Smooth muscle cell (in vitro differentiated cells): ENCODE results near the gene FBP1. TPM values are rescaled to one million over a fixed set of nuclear protein-coding genes. Genes with fewer than 3 reads are reported as not detected.

Source experiments
- DNase-seq: peaks from one replicate; lab custom pipeline; 2025; ENCODE audit not compliant: unreplicated experiment; lab: John Stamatoyannopoulos, UW
- H2AFZ ChIP-seq: fragments of 200-600 bp; sonication (generic); 2 replicates; pipeline ENCODE4 v1.6.0; 2016; ENCODE audit warnings: antibody characterized with exemption, low read depth, mild to moderate bottlenecking
- H3F3A ChIP-seq: fragments of 200-600 bp; sonication (generic); 2 replicates; pipeline ENCODE4 v1.6.0; 2017; ENCODE audit warnings: antibody characterized with exemption, low read depth
- H3K27ac ChIP-seq: fragments of 200-600 bp; sonication (generic); 2 replicates; pipeline ENCODE4 v1.5.1; 2016; ENCODE audit warnings: low read depth, mild to moderate bottlenecking
- H3K27me3 ChIP-seq: fragments of 200-600 bp; sonication (generic); 2 replicates; pipeline ENCODE4 v1.6.1; 2016; ENCODE audit warnings: low read depth, mild to moderate bottlenecking
- H3K36me3 ChIP-seq: fragments of 200-600 bp; sonication (generic); 2 replicates; pipeline ENCODE4 v1.5.1; 2016; ENCODE audit warnings: low read depth
- H3K4me1 ChIP-seq: fragments of 200-600 bp; sonication (generic); 2 replicates; pipeline ENCODE4 v1.5.1; 2016; ENCODE audit warnings: low read depth
- H3K4me2 ChIP-seq: fragments of 200-600 bp; sonication (generic); 2 replicates; pipeline ENCODE4 v1.6.0; 2016; ENCODE audit warnings: mild to moderate bottlenecking
- H3K4me3 ChIP-seq: fragments of 200-600 bp; sonication (generic); 2 replicates; pipeline ENCODE4 v1.5.1; 2016; ENCODE audit warnings: mild to moderate bottlenecking
- H3K79me2 ChIP-seq: fragments of 200-600 bp; sonication (generic); 2 replicates; pipeline ENCODE4 v1.6.0; 2016; ENCODE audit warnings: low read depth, mild to moderate bottlenecking
- H3K9ac ChIP-seq: fragments of 200-600 bp; sonication (generic); 2 replicates; pipeline ENCODE4 v1.6.0; 2016; ENCODE audit warnings: low read depth
- H3K9me3 ChIP-seq: fragments of 200-600 bp; sonication (generic); replicated peaks from 2 replicates; pipeline ENCODE4 v1.5.1; 2016; ENCODE audit warnings: low read depth
- H4K20me1 ChIP-seq: fragments of 200-600 bp; sonication (generic); 2 replicates; pipeline ENCODE4 v1.6.0; 2016; ENCODE audit warnings: low read depth
- WGBS: methylation state at CpG from one replicate; pipeline ENCODE4 v1.1.7; 2016; ENCODE audit warnings: low lambda C conversion rate; 5-methylcytosine and 5-hydroxymethylcytosine counted together
- polyA plus RNA-seq: library from polyadenylated mRNA; unstranded; fragments of >200 nt; fragmentation: Nextera tagmentation; extraction: Ambion mirVana; gene quantifications from 2 replicates; pipeline ENCODE4 v1.2.1, GENCODE V29; 2016
- total RNA-seq: library from RNA; depleted of rRNA; stranded (reverse); fragments of >200 nt; gene quantifications from 2 replicates; pipeline ENCODE4 v1.2.3, GENCODE V29; 2014
- TF ChIP-seq, protein P1 (sequence below): fragments of 200-600 bp; sonication (generic); IDR thresholded peaks from 2 replicates; pipeline ENCODE4 v1.5.1; 2017; ENCODE audit warnings: borderline replicate concordance, mild to moderate bottlenecking, antibody characterized with exemption; ENCODE audit not compliant: insufficient read depth, poor library complexity, severe bottlenecking

Gene FBP1
- total and polyA plus RNA-seq, 2 experiments from 2014 or later: 0.22 to 0.70 TPM

DNA sequence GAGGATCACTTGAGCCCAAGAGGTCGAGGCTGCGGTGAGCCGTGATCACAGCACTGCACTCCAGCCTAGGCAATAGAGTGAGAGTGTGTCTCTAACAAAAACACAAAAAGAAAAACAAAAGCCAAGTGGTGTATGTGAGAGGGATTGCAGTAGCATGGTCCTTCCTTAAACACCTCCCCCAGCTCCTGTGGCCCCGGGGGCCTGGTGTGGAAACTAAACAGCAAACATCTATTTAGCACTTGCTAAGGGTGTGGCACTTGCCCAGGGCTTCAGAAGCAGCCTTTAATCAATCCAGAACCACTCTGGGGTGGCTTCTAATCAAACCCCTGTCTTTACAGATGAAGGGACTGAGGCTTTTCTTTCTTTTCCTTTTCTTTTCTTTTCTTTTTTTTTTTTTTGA lies 4.4 kb upstream of the FBP1 start:
- Histone ChIP-seq H3K36me3 (no peaks in the 10 kb centered on the region), H3K27me3 (peaks cover 17% of the 10 kb centered on the region), H3K9ac (no peak overlapping the region), H3K4me3 (no peak overlapping the region), H3F3A (no peaks in the 10 kb centered on the region), H3K4me1 (no peaks in the 10 kb centered on the region), H3K4me2 (no peak overlapping the region), H3K9me3 (no peaks in the 10 kb centered on the region), H3K27ac (no peak overlapping the region), H3K79me2 (no peaks in the 10 kb centered on the region), H2AFZ (no peak overlapping the region), H4K20me1 (no peaks in the 10 kb centered on the region)
- TF ChIP-seq, protein P1, sequence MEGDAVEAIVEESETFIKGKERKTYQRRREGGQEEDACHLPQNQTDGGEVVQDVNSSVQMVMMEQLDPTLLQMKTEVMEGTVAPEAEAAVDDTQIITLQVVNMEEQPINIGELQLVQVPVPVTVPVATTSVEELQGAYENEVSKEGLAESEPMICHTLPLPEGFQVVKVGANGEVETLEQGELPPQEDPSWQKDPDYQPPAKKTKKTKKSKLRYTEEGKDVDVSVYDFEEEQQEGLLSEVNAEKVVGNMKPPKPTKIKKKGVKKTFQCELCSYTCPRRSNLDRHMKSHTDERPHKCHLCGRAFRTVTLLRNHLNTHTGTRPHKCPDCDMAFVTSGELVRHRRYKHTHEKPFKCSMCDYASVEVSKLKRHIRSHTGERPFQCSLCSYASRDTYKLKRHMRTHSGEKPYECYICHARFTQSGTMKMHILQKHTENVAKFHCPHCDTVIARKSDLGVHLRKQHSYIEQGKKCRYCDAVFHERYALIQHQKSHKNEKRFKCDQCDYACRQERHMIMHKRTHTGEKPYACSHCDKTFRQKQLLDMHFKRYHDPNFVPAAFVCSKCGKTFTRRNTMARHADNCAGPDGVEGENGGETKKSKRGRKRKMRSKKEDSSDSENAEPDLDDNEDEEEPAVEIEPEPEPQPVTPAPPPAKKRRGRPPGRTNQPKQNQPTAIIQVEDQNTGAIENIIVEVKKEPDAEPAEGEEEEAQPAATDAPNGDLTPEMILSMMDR: no peak
- WGBS: 86% methylated on average over 4 of the region's 4 CpGs
- no peak for DNase-seq

DNA sequence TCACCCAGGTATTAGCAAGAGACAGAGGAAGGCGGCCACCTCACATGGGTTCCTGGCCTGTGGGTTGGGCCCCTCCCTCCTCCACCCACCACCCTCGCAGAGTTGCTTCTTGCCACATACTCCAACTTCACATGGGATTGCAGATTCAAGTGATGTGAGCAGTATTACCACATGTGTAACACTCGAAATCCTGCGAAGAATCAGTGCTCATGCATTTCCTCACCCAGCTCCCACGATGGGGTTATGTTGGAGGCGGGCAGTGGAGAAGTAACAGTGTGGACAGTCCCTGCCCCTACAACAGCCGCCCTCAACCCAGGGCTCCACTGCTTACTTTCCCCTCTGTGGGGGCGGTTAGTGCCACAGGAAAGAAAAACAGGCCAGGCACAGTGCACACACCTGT lies 3.9 kb upstream of the FBP1 start:
- Histone ChIP-seq H3K27ac (no peak overlapping the region), H3K4me3 (no peak overlapping the region), H3K27me3 (peaks cover 23% of the 10 kb centered on the region), H2AFZ (no peak overlapping the region), H3F3A (no peaks in the 10 kb centered on the region), H3K79me2 (no peaks in the 10 kb centered on the region), H3K36me3 (no peaks in the 10 kb centered on the region), H3K9ac (no peak overlapping the region), H3K4me2 (no peak overlapping the region), H4K20me1 (no peaks in the 10 kb centered on the region), H3K4me1 (no peaks in the 10 kb centered on the region), H3K9me3 (no peaks in the 10 kb centered on the region)
- 93% methylated on average over 8 of the region's 8 CpGs for WGBS
- DNase-seq: no peak
- TF ChIP-seq, protein P1: no peak

DNA sequence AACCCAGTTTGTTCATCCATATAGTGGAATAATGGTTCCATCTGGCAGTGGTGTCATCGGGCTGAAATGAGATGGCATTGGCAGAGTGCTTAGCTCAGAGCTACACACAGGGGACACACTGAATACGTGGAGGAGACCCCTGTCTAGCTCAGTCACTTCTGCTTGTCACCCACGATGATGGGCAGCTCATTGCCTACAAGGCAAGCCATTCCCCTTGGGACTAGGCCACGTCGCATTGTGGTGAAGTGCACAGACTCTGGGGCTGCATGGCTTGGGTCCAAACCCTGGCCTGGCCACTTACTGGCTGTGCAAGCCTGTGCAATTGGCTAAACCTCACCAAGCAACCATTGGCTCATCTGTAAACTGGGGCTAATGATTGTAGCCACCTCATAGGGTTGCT lies 3.2 kb upstream of the FBP1 start:
- H3K9me3 ChIP-seq: no peaks in the 10 kb centered on the region
- no peak overlapping the region for H3K4me3 ChIP-seq
- H3F3A ChIP-seq: no peaks in the 10 kb centered on the region
- H3K27ac ChIP-seq: no peak overlapping the region
- no peaks in the 10 kb centered on the region for H3K36me3 ChIP-seq
- H3K4me1 ChIP-seq: no peaks in the 10 kb centered on the region
- WGBS: 95% methylated on average over 5 of the region's 5 CpGs
- H3K9ac ChIP-seq: no peak overlapping the region
- peaks cover 29% of the 10 kb centered on the region for H3K27me3 ChIP-seq
- TF ChIP-seq, protein P1: no peak
- DNase-seq: no peak
- H2AFZ ChIP-seq: no peak overlapping the region
- no peak overlapping the region for H3K4me2 ChIP-seq
- H4K20me1 ChIP-seq: no peaks in the 10 kb centered on the region
- H3K79me2 ChIP-seq: no peaks in the 10 kb centered on the region

DNA sequence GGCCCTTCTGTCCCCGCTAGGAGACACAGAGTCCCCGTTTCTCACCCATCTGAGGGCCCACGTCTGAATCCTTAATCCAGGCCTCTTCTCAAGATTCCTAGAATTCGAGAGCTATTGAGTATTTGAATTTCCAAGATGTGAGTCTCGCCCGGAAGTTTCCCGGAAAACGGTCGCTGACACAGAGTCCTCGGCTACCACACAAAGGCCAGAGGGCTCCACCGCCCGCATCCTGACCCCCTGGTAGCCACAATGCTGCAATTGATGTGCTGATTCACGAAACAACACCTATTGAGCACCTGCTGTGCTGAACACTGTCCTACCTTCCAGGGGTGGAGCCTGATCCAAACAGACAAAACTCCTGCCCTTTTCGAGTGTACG lies 670 bp upstream of the FBP1 start:
- Histone ChIP-seq H3K4me2 (peak overlapping the region; percentile 96), H3F3A (no peaks in the 10 kb centered on the region), H3K9me3 (no peaks in the 10 kb centered on the region), H3K4me3 (peak overlapping the region; percentile 65), H3K27me3 (peaks cover 39% of the 10 kb centered on the region), H3K9ac (no peak overlapping the region), H2AFZ (peak overlapping the region; percentile 93), H3K4me1 (no peaks in the 10 kb centered on the region), H4K20me1 (no peaks in the 10 kb centered on the region), H3K79me2 (no peaks in the 10 kb centered on the region), H3K36me3 (no peaks in the 10 kb centered on the region), H3K27ac (no peak overlapping the region)
- WGBS: 24% methylated on average over 15 of the region's 15 CpGs
- DNase-seq: no peak
- TF ChIP-seq, protein P1: no peak
